Mesodermal cell (in vitro differentiated cells): ENCODE data around the gene CLUH.
A peak's percentile ranks its signal among the peaks of the same experiment; 100 is the strongest.

ENCODE experiments used
- H3K27ac ChIP-seq: 2 replicates; pipeline ENCODE4 v1.7.0; 2013; ENCODE audit warnings: mild to moderate bottlenecking, low read depth, low read length, moderate library complexity; ENCODE audit not compliant: severe bottlenecking
- H3K36me3 ChIP-seq: 2 replicates; pipeline ENCODE4 v1.7.1; 2013; ENCODE audit warnings: mild to moderate bottlenecking, low read length, moderate library complexity; ENCODE audit not compliant: control insufficient read depth, insufficient read depth
- H3K4me1 ChIP-seq: one replicate; pipeline ENCODE4 v1.7.1; 2013; ENCODE audit warnings: mild to moderate bottlenecking, low read length; ENCODE audit not compliant: insufficient read depth, control insufficient read depth, poor library complexity, severe bottlenecking
- H3K4me3 ChIP-seq: 2 replicates; pipeline ENCODE4 v1.7.0; 2013; ENCODE audit warnings: low read length, control low read depth, mild to moderate bottlenecking; ENCODE audit not compliant: insufficient read depth, poor library complexity, severe bottlenecking; ENCODE audit errors: extremely low read depth
- H3K9me3 ChIP-seq: 2 replicates; pipeline ENCODE4 v1.7.1; 2013; ENCODE audit warnings: mild to moderate bottlenecking, low read length, moderate library complexity; ENCODE audit not compliant: control insufficient read depth
- WGBS, 2 experiments: methylation state at CpG; one replicate each; pipeline ENCODE4 v1.1.5; 2013; ENCODE audit warnings: missing lambda C conversion rate in 2 of 2; ENCODE audit not compliant: insufficient coverage in 2 of 2; 5-methylcytosine and 5-hydroxymethylcytosine counted together

Gene CLUH

DNA sequence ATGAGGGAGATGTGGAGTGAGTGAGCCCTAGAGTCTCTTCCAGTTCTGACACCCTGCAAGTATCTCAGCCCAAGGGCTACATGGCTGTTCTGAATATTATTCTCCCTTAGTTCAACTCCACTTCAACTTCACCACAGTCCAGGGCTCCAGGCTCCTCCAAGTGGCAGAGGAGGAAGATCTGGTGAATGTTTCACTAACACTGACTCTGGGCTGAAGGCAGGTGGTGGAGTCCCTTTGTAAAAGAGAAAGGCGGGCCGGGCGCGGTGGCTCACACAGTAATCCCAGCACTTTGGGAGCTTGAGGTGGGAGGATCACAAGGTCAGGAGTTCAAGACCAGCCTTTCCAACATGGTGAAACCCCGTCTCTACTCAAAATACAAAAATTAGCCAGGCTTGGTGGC, 24.3 kb upstream of the CLUH start:
- H3K36me3 ChIP-seq, result no peaks in the 10 kb centered on the region
- no peak overlapping the region for H3K27ac ChIP-seq
- no peaks in the 10 kb centered on the region for H3K9me3 ChIP-seq
- no peak overlapping the region for H3K4me3 ChIP-seq
- no peaks in the 10 kb centered on the region for H3K4me1 ChIP-seq
- WGBS, 2 experiments, result 90 to 97% methylated on average over 5 of the region's 5 CpGs

DNA sequence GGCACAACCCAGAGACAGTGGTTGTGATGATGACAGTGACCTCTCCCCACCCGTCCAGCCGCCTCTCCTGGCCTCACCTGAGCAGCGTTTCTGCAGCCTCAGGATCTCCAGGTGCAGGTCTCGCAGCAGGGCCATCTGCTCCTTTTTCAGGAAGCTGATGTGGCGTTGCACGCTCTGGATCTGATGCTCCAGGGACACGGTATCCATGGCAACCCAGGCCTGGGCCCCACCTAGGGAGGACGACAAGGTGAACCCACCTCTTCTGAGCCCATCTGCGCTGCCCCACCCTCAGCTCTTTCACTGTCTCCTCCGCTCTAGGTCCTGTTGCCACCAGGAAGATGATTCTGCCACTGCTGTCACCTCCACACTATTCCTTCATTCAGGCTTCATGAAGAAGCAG, 23.4 kb upstream of the CLUH start:
- H3K4me3 ChIP-seq, result no peak overlapping the region

DNA sequence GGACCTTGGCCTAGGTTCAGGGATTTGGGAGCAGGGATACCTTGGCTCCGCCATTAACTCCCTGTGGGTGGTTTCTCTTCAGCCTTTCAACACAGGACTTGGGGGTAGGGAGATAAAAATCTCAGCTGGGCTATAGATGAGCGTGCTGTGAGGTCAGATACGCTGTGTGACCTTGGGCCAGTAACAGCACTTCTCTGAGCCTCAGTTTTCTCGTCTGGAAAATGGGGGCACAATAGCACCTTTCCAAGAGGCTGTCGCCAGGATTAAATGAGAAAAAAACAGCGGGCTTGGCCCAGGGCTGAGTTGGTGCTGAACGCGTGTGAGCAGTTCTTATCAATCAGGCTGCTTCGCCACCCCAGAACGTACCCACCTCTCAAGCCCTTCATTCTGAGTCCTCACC, 20.2 kb upstream of the CLUH start:
- Histone ChIP-seq H3K4me1 (no peaks in the 10 kb centered on the region), H3K9me3 (no peaks in the 10 kb centered on the region), H3K36me3 (no peaks in the 10 kb centered on the region), H3K4me3 (no peak overlapping the region), H3K27ac (no peak overlapping the region)
- WGBS, 2 experiments, result 94% methylated on average over 9 to 10 of the region's 10 CpGs

More for the DNA sequence above, 23.4 kb upstream of the CLUH start:
- WGBS, 2 experiments, result 84 to 98% methylated on average over 10 of the region's 10 CpGs
- Histone ChIP-seq H3K36me3 (no peaks in the 10 kb centered on the region), H3K9me3 (no peaks in the 10 kb centered on the region), H3K4me1 (no peaks in the 10 kb centered on the region), H3K27ac (no peak overlapping the region)

GRCh38 chr17:2730764-2731353, 19.3 kb upstream of the CLUH start:
- WGBS, 2 experiments, result 89 to 91% methylated on average over 16 to 17 of the region's 17 CpGs
- Histone ChIP-seq H3K4me1 (no peaks in the 10 kb centered on the region), H3K9me3 (no peaks in the 10 kb centered on the region), H3K36me3 (no peaks in the 10 kb centered on the region), H3K27ac (no peak overlapping the region), H3K4me3 (no peak overlapping the region)

- no peaks in the 10 kb centered on the region for H3K36me3 ChIP-seq
- 4 to 5% methylated on average over 39 to 40 of the region's 40 CpGs for WGBS, 2 experiments
- peak overlapping the region; percentile 8 for H3K4me3 ChIP-seq
- no peaks in the 10 kb centered on the region for H3K4me1 ChIP-seq
- H3K9me3 ChIP-seq, result no peaks in the 10 kb centered on the region
- no peak overlapping the region for H3K27ac ChIP-seq
Observed at GRCh38 chr17:2724784-2725164, 13.2 kb upstream of the CLUH start.

- 1 to 2% methylated on average over 67 to 69 of the region's 98 CpGs for WGBS, 2 experiments
- peak overlapping the region; percentile 24 for H3K4me3 ChIP-seq
Observed at GRCh38 chr17:2723997-2724783, 12.6 kb upstream of the CLUH start.

DNA sequence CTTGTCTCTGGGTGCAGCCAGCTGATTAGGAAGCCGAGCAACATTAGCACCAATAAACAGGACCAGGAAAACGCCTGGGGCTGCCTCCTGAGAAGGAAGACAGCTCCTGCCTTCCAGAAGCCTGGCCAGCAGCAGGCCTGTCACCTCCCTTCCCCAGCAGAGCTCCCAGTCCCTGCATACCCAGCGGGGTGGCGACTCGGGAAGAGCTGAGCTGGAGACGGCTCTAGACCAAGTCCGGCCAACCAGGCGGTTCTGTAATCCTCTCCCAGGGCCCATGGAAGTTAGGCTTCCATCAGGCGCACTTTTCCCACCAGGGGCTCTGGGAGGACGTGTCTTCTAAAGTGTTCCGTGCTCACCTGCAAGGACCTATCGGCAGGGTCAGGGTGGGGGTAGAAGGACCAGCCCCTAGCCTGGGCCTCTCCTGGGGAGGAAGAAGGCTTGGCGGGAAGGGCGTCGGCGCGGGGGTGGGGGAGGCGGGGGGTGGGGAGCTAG, 12.0 kb upstream of the CLUH start:
- H3K4me1 ChIP-seq, result no peaks in the 10 kb centered on the region
- peak overlapping the region; percentile 24 for H3K4me3 ChIP-seq
- H3K36me3 ChIP-seq, result no peaks in the 10 kb centered on the region
- WGBS, 2 experiments, result 4 to 7% methylated on average over 5 to 11 of the region's 18 CpGs
- H3K27ac ChIP-seq, result no peak overlapping the region
- peaks cover 5% of the 10 kb centered on the region for H3K9me3 ChIP-seq

More at GRCh38 chr17:2723997-2724783, 12.6 kb upstream of the CLUH start:
- H3K4me1 ChIP-seq, result no peaks in the 10 kb centered on the region
- H3K9me3 ChIP-seq, result peaks cover 5% of the 10 kb centered on the region
- H3K36me3 ChIP-seq, result no peaks in the 10 kb centered on the region
- no peak overlapping the region for H3K27ac ChIP-seq

- H3K9me3 ChIP-seq, result peaks cover 5% of the 10 kb centered on the region
- H3K27ac ChIP-seq, result no peak overlapping the region
- no peaks in the 10 kb centered on the region for H3K4me1 ChIP-seq
- no peaks in the 10 kb centered on the region for H3K36me3 ChIP-seq
- WGBS, 2 experiments, result 80 to 84% methylated on average over 7 of the region's 10 CpGs
- H3K4me3 ChIP-seq, result no peak overlapping the region
Observed at GRCh38 chr17:2722611-2723010, 11.0 kb upstream of the CLUH start.

GRCh38 chr17:2721603-2722002, 10.0 kb upstream of the CLUH start:
- Histone ChIP-seq H3K36me3 (no peaks in the 10 kb centered on the region), H3K4me1 (no peaks in the 10 kb centered on the region), H3K4me3 (no peak overlapping the region), H3K9me3 (peaks cover 5% of the 10 kb centered on the region), H3K27ac (no peak overlapping the region)
- WGBS, 2 experiments, result 88 to 100% methylated on average over 2 to 3 of the region's 4 CpGs

- Histone ChIP-seq H3K4me1 (no peaks in the 10 kb centered on the region), H3K27ac (no peak overlapping the region), H3K36me3 (no peaks in the 10 kb centered on the region), H3K9me3 (peaks cover 5% of the 10 kb centered on the region), H3K4me3 (no peak overlapping the region)
- WGBS, 2 experiments, result 64 to 67% methylated on average over 3 of the region's 4 CpGs
Observed at GRCh38 chr17:2719861-2720260, 8.3 kb upstream of the CLUH start.
